Measurements from ENCODE around the gene SLC49A3. TPM values are rescaled to one million over a fixed set of nuclear protein-coding genes. Genes with fewer than 3 reads are reported as not detected.

The SLC49A3 gene
- total and polyA plus RNA-seq, 10 of the 15 experiments (the other 5 are each of a cell fraction or from before 2014, with no cell fraction given), result 0.09 to 0.85 (median 0.18) TPM; not detected in 4

- TF ChIP-seq, protein P1, sequence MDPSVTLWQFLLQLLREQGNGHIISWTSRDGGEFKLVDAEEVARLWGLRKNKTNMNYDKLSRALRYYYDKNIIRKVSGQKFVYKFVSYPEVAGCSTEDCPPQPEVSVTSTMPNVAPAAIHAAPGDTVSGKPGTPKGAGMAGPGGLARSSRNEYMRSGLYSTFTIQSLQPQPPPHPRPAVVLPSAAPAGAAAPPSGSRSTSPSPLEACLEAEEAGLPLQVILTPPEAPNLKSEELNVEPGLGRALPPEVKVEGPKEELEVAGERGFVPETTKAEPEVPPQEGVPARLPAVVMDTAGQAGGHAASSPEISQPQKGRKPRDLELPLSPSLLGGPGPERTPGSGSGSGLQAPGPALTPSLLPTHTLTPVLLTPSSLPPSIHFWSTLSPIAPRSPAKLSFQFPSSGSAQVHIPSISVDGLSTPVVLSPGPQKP (IDR thresholded peaks at IDR 0.05; ENCODE audit: low read depth, low read length), result no peak
- TF ChIP-seq USF1 (IDR thresholded peaks at IDR 0.05; ENCODE audit: borderline replicate concordance, extremely low read length, insufficient read depth, low read depth, low read length) (peak; percentile 68), MEF2B (IDR thresholded peaks at IDR 0.05; ENCODE audit: partially characterized antibody, poor library complexity, severe bottlenecking) (peak; percentile 43), RB1 (IDR thresholded peaks at IDR 0.05; ENCODE audit: borderline replicate concordance) (no peak), BHLHE40 (IDR thresholded peaks at IDR 0.05; ENCODE audit: borderline replicate concordance in 1 of 2, low read depth in 2 of 2, low read length in 1 of 2) (peak; percentile 48 to 69; a peak in 3 of 4 replicates), SMAD5 (IDR thresholded peaks at IDR 0.05; ENCODE audit: low read depth) (no peak), POLR2AphosphoS2 (IDR thresholded peaks at IDR 0.05; ENCODE audit: low read depth, low read length) (peak; percentile 47; the same call in 1 of the 2 replicates), ESRRA (IDR thresholded peaks at IDR 0.05; ENCODE audit: low read length) (no peak), GABPA (IDR thresholded peaks at IDR 0.05; ENCODE audit: low read depth) (peak; percentile 83), CEBPZ (IDR thresholded peaks at IDR 0.05; ENCODE audit: low read depth, low read length) (no peak), ZSCAN29 (IDR thresholded peaks at IDR 0.05) (no peak), NR2F1 (conservative IDR thresholded peaks at IDR 0.05) (0 out of 2 replicates have a peak, but pooled peaks have one; percentile 26), IKZF2 (IDR thresholded peaks at IDR 0.05) (no peak), TCF3 (IDR thresholded peaks at IDR 0.05; ENCODE audit: borderline replicate concordance, insufficient read depth, low read depth, low read length) (0 out of 2 replicates have a peak, but pooled peaks have one; percentile 35), CHD1 (IDR thresholded peaks at IDR 0.05; ENCODE audit: low read depth, low read length) (no peak), ZNF622 (IDR thresholded peaks at IDR 0.05) (no peak)
- TF ChIP-seq, protein P2, sequence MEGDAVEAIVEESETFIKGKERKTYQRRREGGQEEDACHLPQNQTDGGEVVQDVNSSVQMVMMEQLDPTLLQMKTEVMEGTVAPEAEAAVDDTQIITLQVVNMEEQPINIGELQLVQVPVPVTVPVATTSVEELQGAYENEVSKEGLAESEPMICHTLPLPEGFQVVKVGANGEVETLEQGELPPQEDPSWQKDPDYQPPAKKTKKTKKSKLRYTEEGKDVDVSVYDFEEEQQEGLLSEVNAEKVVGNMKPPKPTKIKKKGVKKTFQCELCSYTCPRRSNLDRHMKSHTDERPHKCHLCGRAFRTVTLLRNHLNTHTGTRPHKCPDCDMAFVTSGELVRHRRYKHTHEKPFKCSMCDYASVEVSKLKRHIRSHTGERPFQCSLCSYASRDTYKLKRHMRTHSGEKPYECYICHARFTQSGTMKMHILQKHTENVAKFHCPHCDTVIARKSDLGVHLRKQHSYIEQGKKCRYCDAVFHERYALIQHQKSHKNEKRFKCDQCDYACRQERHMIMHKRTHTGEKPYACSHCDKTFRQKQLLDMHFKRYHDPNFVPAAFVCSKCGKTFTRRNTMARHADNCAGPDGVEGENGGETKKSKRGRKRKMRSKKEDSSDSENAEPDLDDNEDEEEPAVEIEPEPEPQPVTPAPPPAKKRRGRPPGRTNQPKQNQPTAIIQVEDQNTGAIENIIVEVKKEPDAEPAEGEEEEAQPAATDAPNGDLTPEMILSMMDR (IDR thresholded peaks at IDR 0.05 in 2 of 3, conservative IDR thresholded peaks at IDR 0.05 in 1 of 3; ENCODE audit: control insufficient read depth in 2 of 3, extremely low read depth in 1 of 3, insufficient read depth in 1 of 3, low read depth in 3 of 3, low read length in 3 of 3), result peak in 2 of 3 experiments; percentile 5 to 7; a peak in 2 of 6 replicates
- TF ChIP-seq, protein P3, sequence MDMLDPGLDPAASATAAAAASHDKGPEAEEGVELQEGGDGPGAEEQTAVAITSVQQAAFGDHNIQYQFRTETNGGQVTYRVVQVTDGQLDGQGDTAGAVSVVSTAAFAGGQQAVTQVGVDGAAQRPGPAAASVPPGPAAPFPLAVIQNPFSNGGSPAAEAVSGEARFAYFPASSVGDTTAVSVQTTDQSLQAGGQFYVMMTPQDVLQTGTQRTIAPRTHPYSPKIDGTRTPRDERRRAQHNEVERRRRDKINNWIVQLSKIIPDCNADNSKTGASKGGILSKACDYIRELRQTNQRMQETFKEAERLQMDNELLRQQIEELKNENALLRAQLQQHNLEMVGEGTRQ (IDR thresholded peaks at IDR 0.05; ENCODE audit: borderline replicate concordance, low read depth, low read length), result peak; percentile 47
Observed at GRCh38 chr4:663438-664428, 25.2 kb downstream of the SLC49A3 start (continued).

Measured in GM12878 (cell line).